HFFc6 (cell line): Measurements from ENCODE around the gene GDA. TPM values are rescaled to one million over a fixed set of nuclear protein-coding genes. Genes with fewer than 3 reads are reported as not detected.

ENCODE experiments used
- DNase-seq: peaks from one replicate; pipeline ENCODE4 v3.0.0-alpha.2; 2018
- H3K27ac Mint-ChIP-seq: 2 replicates; pipeline ENCODE4 v1.8.0; 2020; ENCODE audit warnings: mild to moderate bottlenecking, mixed read lengths
- H3K27me3 Mint-ChIP-seq: 2 replicates; pipeline ENCODE4 v1.8.0; 2021; ENCODE audit warnings: mild to moderate bottlenecking, moderate library complexity, mixed read lengths; ENCODE audit not compliant: insufficient read depth
- H3K36me3 Mint-ChIP-seq: 2 replicates; pipeline ENCODE4 v1.8.0; 2021; ENCODE audit warnings: low read depth, mixed read lengths
- H3K4me1 Mint-ChIP-seq: 2 replicates; pipeline ENCODE4 v1.8.0; 2020; ENCODE audit warnings: low read depth, mixed read lengths
- H3K4me3 Mint-ChIP-seq: 2 replicates; pipeline ENCODE4 v1.8.0; 2020; ENCODE audit warnings: mild to moderate bottlenecking, moderate library complexity, mixed read lengths
- H3K9me3 Mint-ChIP-seq: 2 replicates; pipeline ENCODE4 v1.8.0; 2020; ENCODE audit warnings: mild to moderate bottlenecking, mixed read lengths
- CTCF ChIP-seq: fragments of 200-600 bp; sonication (generic); IDR thresholded peaks from 2 replicates; pipeline ENCODE4 v1.5.0; 2021; ENCODE audit warnings: antibody characterized with exemption, mild to moderate bottlenecking
- total RNA-seq, 6 experiments: library from RNA; stranded (reverse); fragmentation: NEBNext Ultra II Directional; extraction: Animal tissue kit (Norgen Biotek cat#: 25700); gene quantifications; 2 replicates in 1 of 6; 3 replicates in 5 of 6; pipeline ENCODE4 v1.2.3, GENCODE V29; 2021

Gene GDA
- total RNA-seq, 6 experiments from 2014 or later, result not detected

- no peak for DNase-seq
- TF ChIP-seq CTCF, result no peak
- no peak overlapping the region for H3K27ac Mint-ChIP-seq
Observed at GRCh38 chr9:72188232-72188631, 39.0 kb downstream of the GDA start.

GRCh38 chr9:72193478-72193881 is 44.2 kb downstream of the GDA start:
- no peak overlapping the region for H3K27ac Mint-ChIP-seq
- no peak for DNase-seq
- no peaks in the 10 kb centered on the region for H3K36me3 Mint-ChIP-seq
- no peak overlapping the region for H3K4me3 Mint-ChIP-seq
- no peaks in the 10 kb centered on the region for H3K9me3 Mint-ChIP-seq
- no peaks in the 10 kb centered on the region for H3K4me1 Mint-ChIP-seq
- no peak for TF ChIP-seq CTCF
- peaks cover 8% of the 10 kb centered on the region for H3K27me3 Mint-ChIP-seq

More at GRCh38 chr9:72188232-72188631, 39.0 kb downstream of the GDA start:
- H3K4me1 Mint-ChIP-seq, result no peaks in the 10 kb centered on the region
- H3K9me3 Mint-ChIP-seq, result no peaks in the 10 kb centered on the region
- H3K36me3 Mint-ChIP-seq, result no peaks in the 10 kb centered on the region
- peaks cover 3% of the 10 kb centered on the region; the same call in 1 of the 2 replicates for H3K27me3 Mint-ChIP-seq
- H3K4me3 Mint-ChIP-seq, result no peak overlapping the region

GRCh38 chr9:72199238-72199637 is 50.0 kb downstream of the GDA start:
- Mint-ChIP-seq H3K9me3 (no peaks in the 10 kb centered on the region), H3K4me3 (no peak overlapping the region), H3K27me3 (peaks cover 12% of the 10 kb centered on the region), H3K36me3 (no peaks in the 10 kb centered on the region), H3K27ac (no peak overlapping the region), H3K4me1 (no peaks in the 10 kb centered on the region)
- no peak for DNase-seq
- TF ChIP-seq CTCF, result no peak

GRCh38 chr9:72200452-72200851 is 51.2 kb downstream of the GDA start:
- no peaks in the 10 kb centered on the region for H3K36me3 Mint-ChIP-seq

GRCh38 chr9:72202009-72202408 is 52.8 kb downstream of the GDA start:
- H3K36me3 Mint-ChIP-seq, result no peaks in the 10 kb centered on the region
- H3K4me1 Mint-ChIP-seq, result no peaks in the 10 kb centered on the region
- no peak for DNase-seq
- TF ChIP-seq CTCF, result no peak
- no peaks in the 10 kb centered on the region for H3K9me3 Mint-ChIP-seq
- no peak overlapping the region for H3K4me3 Mint-ChIP-seq
- H3K27ac Mint-ChIP-seq, result no peak overlapping the region
- H3K27me3 Mint-ChIP-seq, result peaks cover 12% of the 10 kb centered on the region

More at GRCh38 chr9:72200452-72200851, 51.2 kb downstream of the GDA start:
- TF ChIP-seq CTCF, result no peak
- no peak overlapping the region for H3K27ac Mint-ChIP-seq
- no peak for DNase-seq
- H3K9me3 Mint-ChIP-seq, result no peaks in the 10 kb centered on the region
- H3K4me1 Mint-ChIP-seq, result no peaks in the 10 kb centered on the region
- H3K4me3 Mint-ChIP-seq, result no peak overlapping the region
- peaks cover 12% of the 10 kb centered on the region for H3K27me3 Mint-ChIP-seq
